ENCODE data around the gene ADCY2.
"Not testable (repeated sequence)": the region's sequence is repeated elsewhere in the genome, so short reads cannot be mapped to it uniquely, and the experiment has no call there.

Gene ADCY2

DNA sequence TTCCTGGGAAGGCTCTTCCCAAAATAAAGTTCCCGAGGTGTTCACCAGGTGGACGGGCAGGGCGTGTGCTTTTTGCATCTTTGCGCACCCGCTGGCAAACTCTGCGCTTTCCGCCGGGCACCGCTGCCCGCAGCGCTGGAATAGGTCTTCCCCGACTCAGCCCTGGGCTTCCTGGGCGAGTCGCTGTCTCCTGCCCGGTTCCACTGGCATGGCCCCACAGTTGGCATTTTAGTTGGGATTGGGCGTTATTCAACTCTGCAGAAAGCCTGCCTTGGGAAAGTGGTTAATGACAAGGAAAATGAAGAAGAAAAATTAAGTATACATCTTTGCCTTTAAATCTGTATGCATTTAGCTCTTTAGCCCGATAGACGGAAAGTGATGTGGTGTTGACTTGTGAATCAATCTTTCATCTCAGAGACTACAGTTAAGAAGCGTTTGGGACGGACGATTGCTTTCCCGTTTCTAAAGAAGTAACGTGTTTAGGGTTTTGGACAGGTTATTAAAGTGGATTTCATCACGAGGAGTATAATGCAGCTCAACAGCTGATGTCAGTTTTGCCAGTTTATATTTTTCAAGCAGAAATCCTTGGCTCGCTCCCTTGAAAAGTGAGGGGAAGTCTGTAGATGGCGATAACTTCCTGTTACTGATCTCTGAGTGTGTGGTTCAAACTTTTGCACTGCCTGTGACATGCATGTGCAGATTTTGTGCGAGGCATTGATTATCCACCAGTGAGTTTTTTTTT, 946 bp downstream of the ADCY2 start:
- no peak for DNase-seq

DNA sequence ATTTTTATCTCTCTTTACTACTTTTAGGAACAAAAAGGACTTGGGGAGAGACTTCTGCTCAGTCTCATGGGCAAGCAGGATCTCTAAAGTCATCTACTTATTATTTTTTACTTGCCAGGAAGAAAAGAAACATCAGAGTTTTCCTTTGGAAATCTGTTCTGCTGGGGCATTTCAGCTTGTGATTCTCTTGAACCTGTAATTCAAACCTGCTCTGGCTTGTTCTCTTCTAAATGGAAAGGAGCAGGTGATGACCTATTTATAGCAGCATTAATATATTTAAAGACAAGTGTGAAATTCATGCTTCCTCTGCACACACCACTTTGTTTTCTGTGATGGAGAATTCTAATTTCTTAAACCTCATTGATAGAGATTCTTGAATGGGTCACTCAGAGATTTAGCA, 2.0 kb downstream of the ADCY2 start:
- no peak for DNase-seq

DNA sequence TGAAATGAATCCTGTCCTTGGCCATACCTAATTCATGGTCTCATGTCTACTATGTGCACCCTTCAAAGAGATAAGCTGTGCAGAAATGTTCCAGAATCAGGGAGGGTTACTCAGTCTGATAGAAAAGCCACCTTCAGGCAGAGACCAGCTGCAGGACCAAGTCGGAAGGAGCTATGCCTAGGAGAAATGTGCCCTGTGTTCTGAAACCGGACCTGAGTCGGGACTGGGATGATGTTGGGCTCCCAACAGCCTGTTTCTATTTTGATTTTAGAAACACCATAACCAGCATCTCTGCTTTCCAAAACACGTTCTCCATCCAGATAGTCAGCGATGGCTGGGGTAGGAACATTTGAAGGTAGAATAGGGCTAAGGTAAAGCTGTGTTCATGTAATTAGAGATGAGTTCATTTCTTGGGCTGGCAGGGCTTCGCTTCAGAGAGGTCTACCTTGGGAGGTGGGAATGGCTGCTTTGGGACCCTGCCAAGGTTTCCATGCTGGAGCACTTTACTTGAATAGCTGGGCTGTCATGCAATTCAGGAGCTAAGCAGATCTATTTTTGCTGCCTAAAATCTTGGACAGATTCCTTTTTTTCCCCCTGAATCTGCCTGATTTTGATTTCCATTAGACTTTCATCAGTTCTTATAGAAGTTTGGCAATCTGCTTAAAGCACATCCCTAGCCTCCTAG, 2.8 kb downstream of the ADCY2 start:
- no peak for DNase-seq

DNA sequence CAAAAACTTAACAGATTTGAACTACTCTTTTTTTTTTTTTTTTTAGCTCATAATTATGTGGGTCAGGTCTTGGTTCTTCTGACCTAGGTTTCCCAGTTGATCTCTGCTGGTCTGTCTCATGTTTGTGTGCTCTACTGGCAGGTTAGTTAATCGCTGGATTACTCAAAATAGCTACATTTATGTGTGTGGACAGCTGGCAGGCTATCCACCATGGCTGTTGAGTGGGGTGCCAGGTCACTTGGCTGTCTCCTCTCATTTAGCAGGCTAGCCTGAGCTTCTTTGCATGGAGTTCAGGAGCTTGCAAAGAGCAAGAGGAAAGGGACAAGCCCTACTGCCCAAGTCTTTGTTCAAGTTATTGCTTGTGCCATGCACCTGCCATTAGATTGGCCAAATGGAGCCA, 9.3 kb downstream of the ADCY2 start:
- DNase-seq = no peak

DNA sequence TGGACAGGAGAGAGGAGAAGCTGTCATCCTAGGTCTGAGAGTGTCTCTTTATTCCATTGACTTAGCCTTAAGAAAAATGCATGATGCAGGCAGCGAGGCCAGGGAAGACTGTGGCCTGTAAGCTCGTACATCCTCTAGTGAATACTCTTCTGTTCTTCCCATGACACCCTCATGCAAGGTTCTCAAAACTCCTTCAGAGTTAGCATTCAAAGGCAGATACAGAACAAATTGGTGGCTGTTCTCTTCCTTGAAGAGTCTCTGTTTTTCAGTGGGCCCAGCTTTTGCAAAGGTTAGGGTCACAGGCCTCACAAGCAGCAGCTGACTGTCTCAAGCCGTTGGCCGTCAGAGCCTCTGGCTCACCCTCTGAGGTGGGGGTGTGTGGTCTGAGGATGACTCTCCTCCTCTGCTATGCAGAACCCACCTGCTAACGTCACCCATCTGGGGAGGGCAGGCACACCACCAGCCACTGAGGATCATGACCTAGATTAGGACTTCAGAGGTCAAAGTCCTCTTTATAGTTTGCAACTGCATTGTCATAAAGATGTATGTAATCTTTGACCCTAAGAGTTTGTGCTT, 15.1 kb downstream of the ADCY2 start:
- no peak for DNase-seq

DNA sequence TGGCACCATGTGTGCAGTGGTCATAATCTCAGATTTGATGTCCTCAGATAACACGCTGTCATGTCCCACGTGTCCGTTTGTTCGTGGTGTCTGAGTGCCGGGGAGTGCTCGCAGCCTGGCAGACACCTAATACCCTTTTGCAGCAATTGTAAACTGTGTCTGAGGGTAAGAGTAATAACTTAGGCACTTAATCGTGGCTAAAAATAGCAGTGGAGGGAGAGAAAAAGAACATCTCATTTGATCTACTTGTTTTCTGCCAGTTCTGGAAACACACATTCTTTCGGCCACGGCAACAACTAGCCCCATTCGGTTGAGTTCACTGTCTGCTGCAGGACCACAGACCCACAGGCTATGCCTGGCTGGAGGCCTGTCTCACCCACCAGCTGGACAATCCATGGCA, 16.5 kb downstream of the ADCY2 start:
- no peak for DNase-seq

DNA sequence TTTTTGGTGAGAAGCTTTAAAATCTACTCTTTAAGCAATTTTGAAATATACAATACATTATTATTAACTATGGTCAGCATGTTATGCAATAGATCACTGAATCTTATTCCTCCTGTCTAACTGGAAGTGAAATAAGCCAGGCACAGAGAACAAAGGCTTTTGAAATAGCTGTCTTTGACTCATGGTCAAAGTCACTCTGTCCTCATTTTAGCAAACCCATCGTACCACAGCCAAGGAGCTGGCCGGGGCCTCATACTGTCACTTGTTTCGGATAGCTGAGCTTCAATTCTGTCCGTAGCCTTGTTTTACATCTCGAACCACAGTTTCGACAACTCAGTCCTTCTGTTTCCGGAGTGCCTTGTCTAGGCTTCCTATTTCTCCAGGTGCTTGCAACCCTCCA, 19.2 kb downstream of the ADCY2 start:
- DNase-seq = no peak

DNA sequence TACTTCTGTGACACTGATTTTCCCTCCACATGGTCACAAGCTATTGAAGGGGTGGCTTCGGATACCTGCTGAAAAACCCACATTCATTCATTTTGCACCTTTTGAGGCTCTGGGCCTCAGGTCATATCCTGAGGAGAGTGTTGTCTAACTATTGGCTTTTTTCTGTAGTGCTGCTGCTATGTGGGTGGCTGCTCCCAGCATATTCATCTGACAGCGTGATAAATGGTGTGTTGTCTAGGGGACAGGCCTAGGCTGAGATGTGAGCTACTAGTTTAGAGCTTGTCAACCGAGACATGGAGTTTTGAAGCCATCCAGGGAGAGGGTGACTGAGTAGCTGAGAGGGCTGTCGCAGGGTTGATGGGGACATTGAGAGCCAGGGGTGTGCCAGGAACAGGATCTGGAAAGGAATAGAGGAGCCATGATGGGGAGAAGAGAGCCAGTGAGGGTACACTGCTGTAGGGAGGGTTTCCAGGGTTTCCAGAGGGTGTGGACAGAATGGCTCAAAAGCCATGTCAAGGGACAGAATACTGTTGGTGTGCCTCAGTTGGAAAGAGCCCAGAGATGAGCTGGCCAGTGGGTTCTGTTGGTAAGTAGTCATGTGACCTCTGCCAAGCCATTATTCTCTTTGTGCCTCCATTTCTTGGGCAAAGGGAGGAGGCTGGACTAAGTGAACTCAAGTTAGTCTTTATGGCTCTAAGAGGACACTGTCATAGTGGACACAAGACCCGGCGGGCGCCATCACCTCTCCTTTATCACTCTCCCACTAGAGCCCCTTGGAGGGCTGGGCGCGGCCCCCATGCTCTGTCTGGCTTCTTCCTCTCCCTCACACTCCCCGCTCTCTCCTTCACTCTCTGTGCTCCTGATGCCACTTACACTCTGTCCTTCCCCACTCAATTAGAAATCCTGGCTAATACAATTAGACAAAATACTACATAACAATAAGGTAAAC, 19.9 kb downstream of the ADCY2 start:
- no peak for DNase-seq

DNA sequence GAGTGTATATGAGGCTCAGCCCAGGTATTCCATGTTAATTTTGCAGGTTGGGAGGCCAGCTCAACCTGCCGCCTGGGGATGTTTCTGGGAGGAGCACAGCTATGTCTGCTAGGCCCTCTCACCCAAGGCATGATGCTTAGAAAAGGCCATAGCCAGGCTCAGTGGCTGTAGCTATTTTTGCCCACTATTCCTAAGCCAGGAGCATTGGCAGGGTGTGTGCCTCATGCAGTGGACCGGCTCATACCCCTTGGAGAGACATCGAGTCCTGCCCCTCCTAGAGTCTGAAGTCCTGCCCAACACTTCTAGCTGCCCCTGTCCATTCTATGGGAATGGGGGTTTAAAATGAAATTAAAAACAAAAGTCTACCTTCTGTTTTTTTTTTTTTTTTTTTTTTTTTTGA, 22.3 kb downstream of the ADCY2 start:
- DNase-seq = no peak

DNA sequence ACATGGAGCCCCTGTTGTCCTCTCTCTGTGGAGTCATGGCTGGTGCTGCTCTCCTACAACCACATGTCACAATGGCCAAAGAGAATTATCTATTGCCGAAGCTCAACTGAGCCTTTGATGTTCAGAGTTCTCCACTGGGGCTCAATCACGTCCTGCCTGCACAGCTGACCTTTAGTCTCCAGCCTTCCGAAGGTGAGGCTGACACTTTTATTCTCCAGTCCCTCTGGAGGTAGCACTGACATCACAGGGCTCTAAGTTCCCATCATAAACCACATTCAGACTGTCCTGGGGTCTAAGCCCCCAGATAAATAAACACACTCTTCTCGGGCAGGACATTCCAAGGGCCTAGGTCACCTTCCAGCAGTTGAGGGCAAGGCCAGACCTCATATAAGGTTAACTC, 23.4 kb downstream of the ADCY2 start:
- DNase-seq = no peak

DNA sequence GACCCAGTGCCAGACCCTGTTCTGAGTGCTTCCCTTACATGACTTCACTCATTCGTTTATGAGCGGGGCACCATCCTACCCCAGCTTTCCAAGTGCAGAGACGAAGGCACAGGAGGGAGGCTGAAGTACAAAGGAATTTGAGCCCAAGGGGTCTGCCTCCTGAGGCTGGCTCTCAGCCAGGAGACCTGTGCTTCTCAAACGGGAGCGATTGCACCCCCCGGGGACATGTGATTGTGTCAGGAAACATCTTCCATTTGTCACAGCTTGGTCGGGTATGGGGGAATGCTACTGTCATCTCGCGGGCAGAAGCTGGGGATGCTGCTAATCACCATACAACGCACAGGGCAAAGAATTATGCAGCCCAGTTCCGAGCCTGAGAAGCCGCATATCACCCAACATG, 23.9 kb downstream of the ADCY2 start:
- DNase-seq = no peak

DNA sequence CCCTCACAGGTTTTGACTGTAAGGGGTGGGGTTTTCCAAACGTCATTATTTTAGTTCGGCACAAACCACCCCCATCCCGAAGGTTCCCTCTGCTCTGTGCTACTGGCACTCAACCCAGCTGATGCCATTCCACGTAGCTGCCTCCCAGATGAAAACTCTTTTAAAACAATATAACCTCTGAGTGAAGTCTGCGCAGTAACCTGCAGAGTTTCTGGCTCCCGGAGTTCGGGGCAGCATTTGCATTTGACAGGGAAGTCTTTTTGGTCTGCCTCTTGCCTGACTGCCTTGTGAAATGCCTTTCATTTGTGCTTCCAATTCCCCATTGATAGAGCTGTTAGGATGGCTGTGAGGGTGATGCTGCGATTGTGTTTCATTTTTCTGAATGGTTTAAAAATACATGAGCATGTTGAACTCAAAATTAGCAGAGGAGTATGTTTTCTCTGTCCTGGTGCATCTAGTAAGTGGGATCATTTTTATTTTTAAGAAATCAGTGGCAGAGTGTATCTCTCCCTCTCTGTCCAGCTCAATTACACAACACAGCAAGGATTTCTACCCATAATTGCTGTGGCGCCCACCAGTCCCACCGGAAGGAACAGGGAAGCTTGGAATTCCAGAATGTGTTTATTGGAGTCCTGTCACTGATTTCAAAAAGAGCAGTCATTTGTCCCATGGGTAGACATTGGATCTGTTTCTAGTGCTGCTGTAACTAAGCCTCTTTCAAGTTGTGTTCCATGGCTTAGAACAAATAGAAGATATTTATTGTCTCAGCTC, 24.8 kb downstream of the ADCY2 start:
- DNase-seq = no peak

DNA sequence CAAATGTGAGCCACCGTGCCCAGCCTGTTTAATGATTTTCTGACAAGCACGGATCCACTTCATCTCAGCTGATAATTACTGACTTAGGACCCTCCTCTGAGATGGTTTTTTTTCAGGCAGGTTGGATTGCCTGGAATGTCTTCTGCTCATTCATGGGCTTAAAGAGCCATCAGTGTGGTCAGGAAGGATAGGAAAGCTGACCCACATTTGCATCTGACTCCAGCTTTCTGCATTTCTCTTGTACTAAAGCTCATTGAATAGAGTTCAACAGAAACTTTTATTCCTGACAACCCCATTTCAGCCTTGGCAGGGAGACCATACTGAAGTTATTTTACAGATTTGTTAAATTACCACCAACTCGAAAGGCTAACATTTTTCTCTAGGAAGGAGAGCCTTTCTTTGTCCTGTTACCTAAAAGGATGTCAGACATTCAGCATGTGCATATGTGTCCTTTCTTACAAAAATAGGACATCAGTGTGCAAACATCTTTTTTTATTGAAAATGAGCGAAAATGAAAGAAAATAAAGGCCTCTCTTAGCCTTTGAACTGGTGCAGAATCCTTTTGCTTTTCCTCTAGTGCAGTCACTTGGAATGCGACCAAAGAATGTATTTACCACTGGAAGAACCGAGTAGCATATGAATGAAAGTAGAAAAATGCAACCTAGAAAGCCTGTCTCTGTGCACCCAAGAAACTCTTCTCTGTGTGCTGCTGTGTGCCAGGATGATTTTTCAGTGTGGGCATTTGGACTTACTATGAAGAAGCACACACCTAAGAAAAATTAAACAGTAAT, 26.6 kb downstream of the ADCY2 start:
- DNase-seq = no peak

DNA sequence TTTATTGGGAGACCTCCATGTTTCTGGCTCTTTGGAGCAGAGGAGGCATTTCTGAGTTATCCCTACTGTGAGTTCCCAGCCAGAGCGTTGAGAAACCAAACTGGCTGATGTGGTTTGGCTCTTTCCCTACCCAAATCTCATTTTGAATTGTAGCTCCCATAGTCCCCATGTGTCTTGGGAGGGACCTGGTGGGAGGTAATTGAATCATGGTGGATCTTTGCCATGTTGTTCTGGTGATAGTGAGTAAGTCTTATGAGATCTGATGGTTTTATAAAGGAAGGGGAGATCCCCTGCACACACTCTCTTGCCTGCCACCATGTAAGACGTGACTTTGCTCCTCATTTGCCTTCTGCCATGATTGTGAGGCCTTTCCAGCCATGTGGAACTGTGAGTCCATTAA, 27.3 kb downstream of the ADCY2 start:
- not testable (repeated sequence) for DNase-seq

DNA sequence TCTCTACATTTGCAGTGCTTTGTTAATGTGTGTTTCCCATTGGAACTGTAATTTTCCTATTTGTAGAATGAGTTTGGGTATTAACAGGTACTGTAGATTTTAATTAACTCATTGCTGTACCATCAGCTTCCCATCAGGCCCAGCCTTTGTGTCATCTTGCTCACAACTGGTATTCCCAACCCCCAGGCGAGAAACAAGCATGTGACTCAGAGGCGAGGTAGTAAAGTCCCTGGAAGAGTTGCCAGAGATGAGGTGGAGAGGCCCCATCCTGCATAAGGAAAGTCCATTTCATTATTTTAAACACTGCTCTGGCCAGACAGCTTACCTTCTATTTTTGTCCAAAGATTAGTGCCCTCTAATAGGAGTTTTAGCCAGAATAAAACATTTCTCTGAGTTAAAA, 29.9 kb downstream of the ADCY2 start:
- no peak for DNase-seq

DNA sequence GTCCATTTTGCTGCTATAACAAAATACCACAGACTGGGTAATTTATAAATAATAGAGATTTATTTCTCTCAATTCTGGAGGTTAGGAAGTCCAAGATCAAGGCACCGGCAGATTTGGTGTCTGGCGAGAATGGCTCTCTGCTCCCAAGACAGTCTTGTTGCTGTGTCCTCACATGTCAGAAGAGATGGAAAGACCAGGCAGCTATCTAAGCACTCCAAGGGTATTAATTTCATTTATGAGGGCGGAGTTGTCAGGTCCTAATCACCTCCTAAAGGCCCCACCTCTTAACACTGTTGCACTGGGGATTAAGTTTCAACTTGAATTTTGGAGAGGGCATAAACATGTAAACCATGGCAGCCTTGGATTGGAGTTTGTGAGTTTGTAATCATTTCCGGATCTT, 30.3 kb downstream of the ADCY2 start:
- DNase-seq = no peak

DNA sequence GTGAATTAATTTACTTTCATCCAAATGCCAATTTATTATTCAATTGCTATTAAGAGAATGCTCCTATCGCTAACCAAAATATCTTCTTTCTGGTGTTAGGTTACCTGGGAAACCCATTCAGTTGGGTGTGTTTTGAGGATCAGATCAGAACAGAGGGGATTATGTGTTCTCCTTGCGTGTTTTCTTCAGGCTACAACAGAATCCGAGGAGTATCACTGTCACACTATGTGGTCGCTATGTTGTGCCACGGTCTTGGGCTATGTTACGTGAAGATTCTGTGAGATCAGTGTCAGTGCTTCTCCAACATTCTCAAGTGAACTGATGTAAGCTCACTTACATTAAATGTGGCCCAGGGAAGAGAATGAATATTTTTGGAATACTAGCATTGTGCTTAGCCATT, 39.0 kb downstream of the ADCY2 start:
- no peak for DNase-seq

DNA sequence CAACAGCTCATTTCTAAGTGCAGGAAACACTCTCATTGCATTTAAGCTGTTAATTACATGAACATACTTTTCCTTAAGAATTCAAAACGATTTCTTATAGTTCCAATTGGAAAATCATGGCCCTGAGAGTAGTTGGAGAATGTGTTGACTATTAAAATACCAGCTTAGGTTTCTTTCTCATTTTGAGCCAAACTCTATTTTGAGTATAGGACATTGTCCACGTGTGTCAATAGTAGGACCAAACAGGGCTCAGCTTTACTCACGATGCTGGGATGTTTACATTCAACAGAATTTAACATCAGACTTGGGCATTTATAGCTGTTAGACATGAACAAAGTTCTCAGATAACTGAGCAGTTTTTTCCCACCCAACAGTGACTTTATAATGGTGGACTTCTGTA, 39.6 kb downstream of the ADCY2 start:
- DNase-seq = no peak

DNA sequence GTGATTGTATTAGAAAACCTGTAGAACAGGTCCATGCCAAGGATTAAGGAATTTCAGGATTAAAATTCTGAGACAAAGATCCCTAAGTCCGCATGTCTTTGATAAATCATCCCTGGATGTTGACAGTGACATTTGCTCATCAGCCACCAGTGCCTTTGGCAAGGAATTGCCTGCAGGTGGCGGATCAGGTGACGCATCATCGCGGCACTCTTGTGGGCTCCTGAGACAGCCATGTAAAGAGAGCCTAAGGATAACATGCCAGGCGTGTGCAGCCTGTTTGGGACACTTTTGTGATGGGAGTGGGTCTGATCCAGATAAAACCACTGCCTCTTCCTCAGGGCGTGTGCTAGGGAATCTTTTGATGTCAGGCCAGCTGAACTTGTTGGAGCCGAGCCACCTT, 40.6 kb downstream of the ADCY2 start:
- no peak for DNase-seq

DNA sequence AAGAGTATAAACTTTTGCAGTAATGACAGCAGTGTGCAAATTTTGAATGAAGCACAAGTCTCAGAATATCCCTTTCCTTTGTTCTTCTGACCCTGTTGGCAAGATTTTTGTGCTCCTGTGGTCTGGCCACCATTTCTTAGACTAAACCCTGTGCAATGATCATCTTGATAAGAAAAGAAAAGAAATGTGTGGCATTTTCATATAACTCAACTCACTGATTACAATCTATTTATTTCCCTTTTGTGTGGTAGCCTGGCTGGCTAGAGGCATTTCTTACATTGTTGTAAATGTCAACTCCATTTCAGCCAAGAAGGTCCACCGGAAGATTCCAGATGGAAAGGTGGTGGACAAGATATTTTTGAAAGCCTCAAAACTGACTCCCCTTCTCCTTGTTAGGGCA, 41.9 kb downstream of the ADCY2 start:
- DNase-seq = no peak

DNA sequence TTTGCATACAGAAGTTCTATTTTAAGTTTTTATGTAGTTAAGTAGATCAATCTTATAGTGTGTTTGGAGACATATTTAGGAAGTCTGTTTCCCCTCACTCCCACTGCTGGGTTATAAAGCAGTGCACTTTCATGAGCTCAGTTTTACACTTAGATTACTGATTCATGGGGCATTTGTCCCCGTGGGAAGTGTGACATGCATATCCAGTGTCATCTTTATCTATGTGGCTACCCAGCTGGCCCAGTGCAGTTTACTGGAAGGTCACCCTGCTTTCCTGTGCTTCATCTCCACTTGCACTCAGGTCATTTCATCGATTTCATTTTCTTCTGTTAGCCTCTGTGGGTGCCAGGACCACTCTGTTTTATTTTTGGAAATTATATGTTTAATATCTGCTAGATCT, 49.1 kb downstream of the ADCY2 start:
- DNase-seq = no peak

DNA sequence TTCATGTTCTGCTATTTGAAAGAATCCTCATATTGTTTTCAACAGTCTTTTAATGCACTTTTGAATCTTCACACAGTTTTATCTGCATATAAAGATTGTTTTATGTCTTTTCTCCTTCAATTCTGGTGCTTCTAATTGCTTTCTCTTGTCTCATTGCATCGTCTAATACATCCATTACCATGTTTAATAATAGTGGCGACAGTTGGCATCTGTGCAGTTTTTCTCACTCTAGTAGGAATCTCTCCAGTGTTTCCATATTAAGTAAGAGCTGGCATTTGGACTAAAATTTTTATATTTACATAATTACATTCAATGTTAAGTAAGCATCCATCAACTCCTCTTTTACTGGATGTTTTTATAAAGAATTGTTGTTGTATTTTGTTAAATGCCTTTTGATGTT, 49.9 kb downstream of the ADCY2 start:
- no peak for DNase-seq
